GM12878 (cell line): ENCODE measurements around the gene CYP1B1. TPM values are rescaled to one million over a fixed set of nuclear protein-coding genes. Genes with fewer than 3 reads are reported as not detected.

ENCODE experiments used
- ASH2L ChIP-seq: fragments of 300-600, 200-600 bp; sonication (generic); IDR thresholded peaks from 2 replicates; pipeline ENCODE4 v1.6.1; 2017; ENCODE audit warnings: low read depth, mild to moderate bottlenecking, borderline replicate concordance
- BACH1 ChIP-seq: fragments of 450-650 bp; IDR thresholded peaks from 2 replicates; pipeline ENCODE4 v1.6.1; 2017; ENCODE audit warnings: mild to moderate bottlenecking, borderline replicate concordance
- BRCA1 ChIP-seq: IDR thresholded peaks from 2 replicates; pipeline ENCODE4 v1.6.1; 2011; ENCODE audit warnings: low read depth, low read length, improper control_type of control experiment
- CBX3 ChIP-seq: fragments of 200-600 bp; sonication (generic); IDR thresholded peaks from 2 replicates; pipeline ENCODE4 v1.6.1; 2016; ENCODE audit warnings: low read depth, borderline replicate concordance
- CEBPB ChIP-seq, 2 experiments: fragments of 150-350 bp in 1 of 2; IDR thresholded peaks; 2 replicates each; pipeline ENCODE4 v1.6.1; 2012 to 2014; ENCODE audit warnings: low read depth in 2 of 2, low read length in 2 of 2, borderline replicate concordance in 1 of 2, inconsistent platforms in 1 of 2
- CREB1 ChIP-seq: IDR thresholded peaks from 2 replicates; pipeline ENCODE4 v1.6.1; 2012; ENCODE audit warnings: low read depth, mild to moderate bottlenecking, inconsistent platforms
- CUX1 ChIP-seq: IDR thresholded peaks from 2 replicates; pipeline ENCODE4 v1.6.1; 2012; ENCODE audit warnings: improper control_type of control experiment, low read depth, low read length; ENCODE audit not compliant: insufficient replicate concordance
- EP300 ChIP-seq, 2 experiments: fragments of 150-350 bp in 1 of 2; IDR thresholded peaks; 2 replicates each; pipeline ENCODE4 v1.6.1; 2011 to 2012; ENCODE audit warnings: low read depth in 2 of 2, low read length in 2 of 2, borderline replicate concordance in 1 of 2, improper control_type of control experiment in 1 of 2, inconsistent platforms in 1 of 2; ENCODE audit not compliant: control insufficient read depth in 1 of 2
- NFYA ChIP-seq: IDR thresholded peaks from 2 replicates; pipeline ENCODE4 v1.6.1; 2011; ENCODE audit warnings: low read depth, mild to moderate bottlenecking, low read length, improper control_type of control experiment, borderline replicate concordance
- PAX5 ChIP-seq: IDR thresholded peaks from 2 replicates; pipeline ENCODE4 v1.6.1; 2011; ENCODE audit warnings: low read depth, low read length, borderline replicate concordance
- PAX8 ChIP-seq: fragments of 450-650 bp; IDR thresholded peaks from 2 replicates; pipeline ENCODE4 v1.6.1; 2017; ENCODE audit warnings: mild to moderate bottlenecking, moderate library complexity
- PKNOX1 ChIP-seq: fragments of 450-650 bp; IDR thresholded peaks from 2 replicates; pipeline ENCODE4 v1.6.1; 2016; ENCODE audit warnings: mild to moderate bottlenecking
- RB1 ChIP-seq: fragments of 450-650 bp; formaldehyde crosslinking; IDR thresholded peaks from 2 replicates; pipeline ENCODE4 v1.6.1; 2017; ENCODE audit warnings: mild to moderate bottlenecking, borderline replicate concordance
- SIX5 ChIP-seq: IDR thresholded peaks from 2 replicates; pipeline ENCODE4 v1.6.1; 2011; ENCODE audit warnings: mild to moderate bottlenecking, low read depth, low read length, moderate library complexity; ENCODE audit not compliant: severe bottlenecking
- SUZ12 ChIP-seq: fragments of 200-600 bp; sonication (generic); IDR thresholded peaks from one replicate; pipeline ENCODE4 v1.6.1; 2018; ENCODE audit warnings: antibody characterized with exemption, mild to moderate bottlenecking; ENCODE audit not compliant: unreplicated experiment
- TBL1XR1 ChIP-seq: IDR thresholded peaks from 2 replicates; pipeline ENCODE4 v1.6.1; 2012; ENCODE audit warnings: low read depth, low read length, improper control_type of control experiment
- YY1 ChIP-seq: IDR thresholded peaks from 2 replicates; pipeline ENCODE4 v1.6.1; 2011; ENCODE audit warnings: low read depth, mild to moderate bottlenecking, low read length
- ZSCAN29 ChIP-seq: fragments of 450-650 bp; IDR thresholded peaks from 2 replicates; pipeline ENCODE4 v1.6.1; 2017; ENCODE audit warnings: mild to moderate bottlenecking, moderate library complexity
- polyA plus RNA-seq, 11 experiments: library from polyadenylated mRNA; depleted of rRNA in 4 of 11; unstranded in 6 of 11; stranded (reverse) in 5 of 11; fragments of >200 nt; fragmentation: Nextera tagmentation in 4 of 11; fragmentation: Illumina TruSeq in 1 of 11; extraction: Ambion mirVana in 4 of 11; extraction: Trizol in 1 of 11; gene quantifications; 1 replicate in 1 of 11; 2 replicates in 10 of 11; pipeline versions ENCODE4 v1.2.1 to v1.2.3, GENCODE V29; 2011 to 2016; ENCODE audit warnings: inconsistent platforms in 2 of 11, missing spikeins in 2 of 11, low read depth in 1 of 11
- total RNA-seq, 4 experiments: library from RNA; depleted of rRNA in 3 of 4; stranded (reverse); fragments of >200 nt in 3 of 4; fragmentation: Illumina TruSeq in 1 of 4; extraction: Trizol in 1 of 4; gene quantifications; 2 replicates each; pipeline versions ENCODE4 v1.2.1 to v1.2.3, GENCODE V29; 2013 to 2021
- TF ChIP-seq, protein P1 (sequence below): IDR thresholded peaks from 2 replicates; pipeline ENCODE4 v1.6.1; 2012; ENCODE audit warnings: low read depth, low read length, improper control_type of control experiment
- TF ChIP-seq, protein P2 (sequence below): IDR thresholded peaks from 2 replicates; pipeline ENCODE4 v1.6.1; 2012; ENCODE audit warnings: mild to moderate bottlenecking, low read depth, low read length

The CYP1B1 gene
- total and polyA plus RNA-seq, 10 of the 15 experiments (the other 5 are each of a cell fraction or from before 2014, with no cell fraction given), result 0.35 to 29.7 (median 3.4) TPM

DNA sequence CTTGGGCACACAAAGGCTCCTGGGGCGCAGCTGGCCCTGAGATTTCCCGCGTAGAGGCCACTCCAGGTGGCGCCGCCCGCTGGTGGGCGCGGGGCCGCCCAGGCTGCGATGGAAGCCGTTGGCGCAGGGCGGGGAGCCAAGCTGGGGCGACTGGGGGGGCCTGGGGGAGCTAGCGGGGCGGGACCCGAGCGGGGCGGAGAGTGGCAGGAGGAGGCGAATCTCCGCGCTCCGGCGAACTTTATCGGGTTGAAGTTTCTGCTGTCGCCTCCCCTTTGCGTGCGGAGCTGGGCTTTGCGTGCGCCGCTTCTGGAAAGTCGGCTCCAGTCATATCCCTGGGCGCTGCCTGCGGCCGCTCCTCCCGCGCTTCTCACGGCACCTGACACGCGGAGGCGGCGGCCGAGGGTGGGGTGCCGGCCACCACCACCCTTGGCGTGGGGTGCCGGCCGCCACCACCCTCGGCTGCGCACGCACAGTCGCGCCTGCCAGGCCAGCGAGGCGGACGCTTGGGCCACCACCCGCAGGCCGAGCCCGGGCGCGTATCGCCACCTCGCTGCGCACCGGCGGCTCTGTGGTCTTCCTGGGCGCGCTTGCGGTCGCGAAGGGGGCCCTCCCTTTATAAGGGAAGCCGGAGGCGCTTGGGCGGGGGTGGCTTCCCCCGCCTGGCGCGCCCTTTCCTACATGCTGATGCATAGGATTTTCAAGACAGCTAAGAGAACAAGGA, 919 bp upstream of the CYP1B1 start (continued):
- TF ChIP-seq NFYA, result no peak
- TF ChIP-seq PAX5, result peak; percentile 97
- no peak for TF ChIP-seq ASH2L
- TF ChIP-seq CUX1, result no peak
- TF ChIP-seq, protein P1, sequence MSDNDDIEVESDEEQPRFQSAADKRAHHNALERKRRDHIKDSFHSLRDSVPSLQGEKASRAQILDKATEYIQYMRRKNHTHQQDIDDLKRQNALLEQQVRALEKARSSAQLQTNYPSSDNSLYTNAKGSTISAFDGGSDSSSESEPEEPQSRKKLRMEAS, result no peak; the same call in 1 of the 2 replicates
- no peak for TF ChIP-seq PAX8
- TF ChIP-seq SUZ12, result no peak
- TF ChIP-seq BACH1, result peak; percentile 72
- TF ChIP-seq, protein P2, sequence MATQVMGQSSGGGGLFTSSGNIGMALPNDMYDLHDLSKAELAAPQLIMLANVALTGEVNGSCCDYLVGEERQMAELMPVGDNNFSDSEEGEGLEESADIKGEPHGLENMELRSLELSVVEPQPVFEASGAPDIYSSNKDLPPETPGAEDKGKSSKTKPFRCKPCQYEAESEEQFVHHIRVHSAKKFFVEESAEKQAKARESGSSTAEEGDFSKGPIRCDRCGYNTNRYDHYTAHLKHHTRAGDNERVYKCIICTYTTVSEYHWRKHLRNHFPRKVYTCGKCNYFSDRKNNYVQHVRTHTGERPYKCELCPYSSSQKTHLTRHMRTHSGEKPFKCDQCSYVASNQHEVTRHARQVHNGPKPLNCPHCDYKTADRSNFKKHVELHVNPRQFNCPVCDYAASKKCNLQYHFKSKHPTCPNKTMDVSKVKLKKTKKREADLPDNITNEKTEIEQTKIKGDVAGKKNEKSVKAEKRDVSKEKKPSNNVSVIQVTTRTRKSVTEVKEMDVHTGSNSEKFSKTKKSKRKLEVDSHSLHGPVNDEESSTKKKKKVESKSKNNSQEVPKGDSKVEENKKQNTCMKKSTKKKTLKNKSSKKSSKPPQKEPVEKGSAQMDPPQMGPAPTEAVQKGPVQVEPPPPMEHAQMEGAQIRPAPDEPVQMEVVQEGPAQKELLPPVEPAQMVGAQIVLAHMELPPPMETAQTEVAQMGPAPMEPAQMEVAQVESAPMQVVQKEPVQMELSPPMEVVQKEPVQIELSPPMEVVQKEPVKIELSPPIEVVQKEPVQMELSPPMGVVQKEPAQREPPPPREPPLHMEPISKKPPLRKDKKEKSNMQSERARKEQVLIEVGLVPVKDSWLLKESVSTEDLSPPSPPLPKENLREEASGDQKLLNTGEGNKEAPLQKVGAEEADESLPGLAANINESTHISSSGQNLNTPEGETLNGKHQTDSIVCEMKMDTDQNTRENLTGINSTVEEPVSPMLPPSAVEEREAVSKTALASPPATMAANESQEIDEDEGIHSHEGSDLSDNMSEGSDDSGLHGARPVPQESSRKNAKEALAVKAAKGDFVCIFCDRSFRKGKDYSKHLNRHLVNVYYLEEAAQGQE, result 0 out of 2 replicates have a peak, but pooled peaks have one; percentile 13
- peak; percentile 69 for TF ChIP-seq YY1
- no peak for TF ChIP-seq CBX3
- no peak for TF ChIP-seq ZSCAN29
- no peak for TF ChIP-seq RB1
- TF ChIP-seq PKNOX1, result peak; percentile 55
- peak; percentile 94 to 97 for TF ChIP-seq EP300 (IDR thresholded peaks at IDR 0.05; ENCODE audit: borderline replicate concordance in 1 of 2, control insufficient read depth in 1 of 2, low read depth in 2 of 2, low read length in 2 of 2)
- TF ChIP-seq SIX5, result no peak
- 0 out of 2 replicates have a peak, but pooled peaks have one; percentile 36 for TF ChIP-seq CREB1
- no peak for TF ChIP-seq CEBPB (IDR thresholded peaks at IDR 0.05; ENCODE audit: borderline replicate concordance in 1 of 2, low read depth in 2 of 2, low read length in 2 of 2)
- no peak for TF ChIP-seq BRCA1
- TF ChIP-seq TBL1XR1, result no peak
